ENCODE measurements around the gene TSC2.

DNA sequence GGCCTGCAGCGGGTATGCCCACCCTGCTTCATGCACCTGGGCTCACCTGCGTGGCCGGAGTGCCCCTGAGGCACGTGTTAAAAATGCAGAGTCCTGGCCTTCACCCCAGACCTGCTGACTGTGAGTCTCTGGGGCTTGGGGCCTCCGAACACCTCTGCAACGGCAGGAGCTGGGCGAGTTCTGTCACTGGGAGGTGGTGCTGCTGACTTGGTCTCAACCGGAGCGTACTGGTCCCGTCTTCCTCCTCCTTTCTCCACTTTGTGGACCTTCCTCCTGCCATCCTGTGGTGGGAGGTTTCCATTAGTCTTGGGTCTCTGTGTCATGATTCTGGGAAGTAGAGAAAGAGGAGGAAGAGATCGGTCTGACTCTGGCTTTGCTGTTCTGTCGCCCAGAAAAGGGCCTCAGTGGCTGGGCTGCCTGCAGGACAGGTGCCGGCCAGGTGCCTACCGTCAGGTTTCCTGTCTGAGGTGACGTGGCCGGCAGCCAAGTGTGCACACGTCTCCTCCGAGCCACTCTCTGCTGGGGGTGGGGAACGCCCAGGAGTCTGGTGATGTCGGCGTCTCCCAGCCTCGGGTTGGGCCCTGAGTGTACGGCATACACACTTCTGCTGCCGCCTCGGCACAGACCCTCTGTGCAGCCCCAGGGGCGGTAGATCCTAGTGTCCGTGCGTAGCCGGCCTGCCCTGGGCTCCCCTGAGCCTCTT, 6.9 kb downstream of the TSC2 start:
- TF ChIP-seq, protein P1, sequence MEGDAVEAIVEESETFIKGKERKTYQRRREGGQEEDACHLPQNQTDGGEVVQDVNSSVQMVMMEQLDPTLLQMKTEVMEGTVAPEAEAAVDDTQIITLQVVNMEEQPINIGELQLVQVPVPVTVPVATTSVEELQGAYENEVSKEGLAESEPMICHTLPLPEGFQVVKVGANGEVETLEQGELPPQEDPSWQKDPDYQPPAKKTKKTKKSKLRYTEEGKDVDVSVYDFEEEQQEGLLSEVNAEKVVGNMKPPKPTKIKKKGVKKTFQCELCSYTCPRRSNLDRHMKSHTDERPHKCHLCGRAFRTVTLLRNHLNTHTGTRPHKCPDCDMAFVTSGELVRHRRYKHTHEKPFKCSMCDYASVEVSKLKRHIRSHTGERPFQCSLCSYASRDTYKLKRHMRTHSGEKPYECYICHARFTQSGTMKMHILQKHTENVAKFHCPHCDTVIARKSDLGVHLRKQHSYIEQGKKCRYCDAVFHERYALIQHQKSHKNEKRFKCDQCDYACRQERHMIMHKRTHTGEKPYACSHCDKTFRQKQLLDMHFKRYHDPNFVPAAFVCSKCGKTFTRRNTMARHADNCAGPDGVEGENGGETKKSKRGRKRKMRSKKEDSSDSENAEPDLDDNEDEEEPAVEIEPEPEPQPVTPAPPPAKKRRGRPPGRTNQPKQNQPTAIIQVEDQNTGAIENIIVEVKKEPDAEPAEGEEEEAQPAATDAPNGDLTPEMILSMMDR (IDR thresholded peaks at IDR 0.05), result no peak
- no peak for TF ChIP-seq POLR2A (IDR thresholded peaks at IDR 0.05)

Data from Peyer's patch (tissue), 4 donors.